HTERT RPE-1 (cell line): Measurements from ENCODE around the gene CPNE5.

Experiments used
- in situ Hi-C: fragments of 300-500 bp; cut with MboI; formaldehyde crosslinking; loops from 4 replicates; pipeline ENCODE4 v1.14.3; 2020; ENCODE audit warnings: low sequenced_read_pairs

CPNE5 gene

DNA sequence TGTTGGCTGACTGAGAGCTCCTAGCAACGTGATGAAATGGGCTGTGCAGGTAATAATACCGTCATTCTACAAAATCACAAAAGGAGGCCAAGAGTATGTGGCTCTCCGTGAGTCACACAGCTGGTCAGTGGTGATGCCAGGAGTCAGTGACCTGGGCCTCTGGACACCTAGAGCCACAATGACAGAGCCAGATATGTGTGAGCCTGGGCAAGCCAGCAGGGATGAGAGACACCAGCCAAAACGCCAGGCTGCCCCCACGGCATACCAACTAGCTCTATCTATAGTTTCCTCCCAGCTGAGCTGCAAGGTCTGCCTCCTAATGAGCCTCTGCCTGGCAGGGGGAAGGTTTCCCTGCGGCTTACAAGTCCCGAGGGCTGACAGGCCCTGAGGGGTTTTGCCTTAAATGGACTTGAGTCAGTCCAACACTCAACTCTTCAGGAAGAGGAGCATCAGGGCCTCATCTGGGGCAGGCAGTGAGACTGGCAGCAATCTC, 70.0 kb downstream of the CPNE5 start:
- in situ Hi-C loops: no loop called here

DNA sequence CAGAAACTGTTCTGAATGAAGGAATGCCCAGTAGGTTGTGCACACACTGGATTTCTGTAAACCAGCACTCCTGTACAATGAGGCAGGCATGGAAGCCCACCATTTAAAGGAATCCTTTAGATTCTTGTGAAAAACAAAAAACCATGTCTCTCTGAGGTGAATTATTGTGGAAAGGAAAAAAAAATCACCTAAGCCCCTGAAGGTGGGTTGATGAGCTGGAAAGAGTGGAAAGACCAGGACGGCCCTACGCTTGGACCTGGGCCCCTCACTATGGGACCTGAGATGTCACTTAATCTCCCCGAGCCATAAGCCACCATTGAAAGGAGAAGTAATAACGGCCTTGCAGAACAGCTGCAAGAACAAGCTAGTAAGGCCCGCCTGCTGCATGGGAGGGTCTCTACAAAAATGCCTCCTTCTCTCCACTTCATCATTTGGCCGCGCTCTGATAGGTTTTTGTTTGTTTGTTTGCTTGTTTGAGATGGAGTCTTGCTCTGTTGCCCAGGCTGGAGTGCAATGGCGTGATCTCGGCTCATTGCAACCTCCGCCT, 72.8 kb downstream of the CPNE5 start:
- in situ Hi-C loops: no loop called here

DNA sequence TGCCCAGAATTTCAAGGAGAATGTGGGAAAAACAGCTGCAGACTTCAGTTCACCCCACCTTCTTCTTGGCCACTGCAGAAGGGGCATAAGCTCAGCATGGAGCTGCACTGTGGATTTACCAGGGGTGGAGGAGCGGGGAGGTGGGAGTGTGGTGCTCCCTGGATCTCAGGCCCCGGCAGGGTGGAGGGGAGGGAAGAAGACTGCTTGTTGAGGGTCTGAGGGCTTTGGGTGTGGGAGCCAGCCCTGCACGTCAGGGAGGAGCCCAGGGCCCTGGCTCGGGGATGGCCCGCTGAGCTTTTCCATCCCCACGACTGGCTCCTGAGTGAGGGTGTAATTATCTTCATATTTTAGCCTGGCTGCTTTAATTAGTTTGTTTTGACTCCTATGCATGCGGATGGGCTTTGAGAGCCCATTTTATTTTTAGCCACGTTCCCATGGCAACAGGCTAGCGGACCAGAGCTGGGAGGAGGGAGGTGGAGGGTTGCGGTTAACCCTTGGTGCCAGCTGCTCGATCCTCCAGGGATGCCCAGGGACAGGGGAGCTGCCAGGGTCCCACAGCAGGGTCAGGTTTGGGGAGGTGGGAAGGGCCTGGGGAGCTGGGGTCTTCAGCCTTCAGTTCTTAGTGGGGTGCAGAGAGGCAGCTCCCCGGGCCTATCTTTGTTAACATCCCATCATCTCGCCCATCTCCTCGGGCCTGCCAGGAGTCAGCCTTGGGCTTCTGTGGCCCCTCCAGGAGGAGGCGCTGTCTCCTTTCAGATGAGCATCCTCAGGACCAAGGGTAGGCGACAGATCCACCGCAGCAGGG, 73.4 kb downstream of the CPNE5 start:
- in situ Hi-C loops: no loop called here

DNA sequence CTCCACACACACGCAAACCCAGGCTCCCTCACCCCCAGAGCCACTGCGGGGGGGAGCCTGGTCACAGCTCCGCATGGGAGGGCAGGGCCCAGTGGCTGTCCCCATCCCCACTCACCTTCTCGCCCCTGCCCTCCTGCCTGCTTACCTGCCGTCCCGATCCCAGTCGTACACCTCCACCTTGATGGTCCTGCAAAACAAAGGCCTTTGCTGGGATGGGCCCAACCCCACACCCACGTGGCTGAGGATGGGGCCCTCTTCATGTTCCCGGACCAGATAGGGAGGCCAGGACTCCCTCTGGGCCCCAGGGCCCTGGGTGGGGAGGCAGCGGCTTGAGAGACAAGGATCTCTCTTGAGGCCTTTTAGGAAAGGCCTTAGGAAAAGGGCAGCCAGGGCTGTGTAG, 74.1 kb downstream of the CPNE5 start:
- in situ Hi-C loops: no loop called here

DNA sequence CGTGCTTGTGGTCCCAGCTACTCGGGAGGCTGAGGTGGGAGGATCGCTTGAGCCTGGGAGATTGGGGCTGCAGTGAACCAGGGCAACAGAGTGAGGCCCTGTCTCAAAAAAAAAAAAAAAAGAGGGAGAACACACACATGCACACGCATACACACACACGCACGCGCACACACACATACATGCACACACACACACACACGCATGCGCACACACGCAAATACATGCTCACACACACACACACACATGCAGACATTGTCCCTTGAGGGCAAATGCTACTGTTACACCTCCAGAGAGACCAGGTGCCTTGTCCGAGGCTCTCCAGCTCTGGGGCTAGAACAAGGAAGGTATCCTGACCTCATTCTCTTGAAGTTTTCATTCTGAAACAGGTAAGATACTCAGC, 77.1 kb downstream of the CPNE5 start:
- in situ Hi-C loops: no loop called here

GRCh38 chr6:36760685-36761435, 78.4 kb downstream of the CPNE5 start:
- in situ Hi-C loops: no loop called here

GRCh38 chr6:36759148-36759759, 80.0 kb downstream of the CPNE5 start:
- in situ Hi-C loops: no loop called here

GRCh38 chr6:36758516-36759147, 80.6 kb downstream of the CPNE5 start:
- in situ Hi-C loops: no loop called here

DNA sequence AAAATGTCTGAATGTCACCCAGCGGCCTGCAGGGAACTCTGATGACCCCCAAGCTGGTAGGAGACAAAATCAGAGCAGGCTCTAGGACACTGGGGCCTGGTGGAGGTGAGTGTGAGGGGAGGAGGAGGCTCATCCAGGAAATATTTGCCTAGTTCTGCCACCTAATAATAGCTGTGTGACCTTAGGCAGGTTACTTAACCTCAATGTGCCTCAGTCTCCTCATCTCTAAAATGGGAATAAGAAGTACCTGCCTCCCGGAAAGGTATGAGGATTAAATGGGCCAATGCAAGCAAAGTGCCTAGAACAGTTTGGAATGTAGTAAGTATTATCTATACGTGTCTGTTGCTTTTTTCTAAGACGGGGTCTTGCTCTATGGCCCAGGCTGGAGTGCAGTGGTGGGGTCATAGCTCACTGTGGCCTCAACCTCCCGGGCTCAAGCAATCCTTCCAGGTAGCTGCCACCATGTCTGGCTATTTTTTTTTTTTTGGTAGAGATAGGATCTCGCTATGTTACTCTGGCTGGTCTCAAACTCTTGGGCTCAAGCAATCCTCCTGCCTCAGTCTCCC, 81.2 kb downstream of the CPNE5 start:
- in situ Hi-C loops: no loop called here

DNA sequence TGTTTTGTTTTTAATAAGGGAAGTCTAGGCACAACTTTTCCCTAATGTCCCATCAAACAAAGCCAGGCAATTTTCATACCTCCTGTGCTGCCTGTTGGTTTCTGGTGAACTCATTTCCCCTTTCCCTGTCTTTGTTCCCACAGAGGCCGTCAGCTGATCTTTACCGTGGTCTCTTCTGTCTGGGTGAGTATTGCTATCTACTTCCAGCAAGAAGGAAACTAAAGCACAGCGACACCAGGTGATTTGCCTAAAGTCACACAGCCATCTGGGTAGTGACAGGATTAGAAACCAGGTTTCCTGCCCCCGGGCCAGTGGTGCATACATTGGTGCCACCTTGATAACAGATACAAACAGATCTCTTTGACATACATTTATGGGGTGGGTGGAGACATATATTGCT, 82.0 kb downstream of the CPNE5 start:
- in situ Hi-C loops: no loop called here

GRCh38 chr6:36756786-36757185, 82.5 kb downstream of the CPNE5 start:
- in situ Hi-C loops: no loop called here

DNA sequence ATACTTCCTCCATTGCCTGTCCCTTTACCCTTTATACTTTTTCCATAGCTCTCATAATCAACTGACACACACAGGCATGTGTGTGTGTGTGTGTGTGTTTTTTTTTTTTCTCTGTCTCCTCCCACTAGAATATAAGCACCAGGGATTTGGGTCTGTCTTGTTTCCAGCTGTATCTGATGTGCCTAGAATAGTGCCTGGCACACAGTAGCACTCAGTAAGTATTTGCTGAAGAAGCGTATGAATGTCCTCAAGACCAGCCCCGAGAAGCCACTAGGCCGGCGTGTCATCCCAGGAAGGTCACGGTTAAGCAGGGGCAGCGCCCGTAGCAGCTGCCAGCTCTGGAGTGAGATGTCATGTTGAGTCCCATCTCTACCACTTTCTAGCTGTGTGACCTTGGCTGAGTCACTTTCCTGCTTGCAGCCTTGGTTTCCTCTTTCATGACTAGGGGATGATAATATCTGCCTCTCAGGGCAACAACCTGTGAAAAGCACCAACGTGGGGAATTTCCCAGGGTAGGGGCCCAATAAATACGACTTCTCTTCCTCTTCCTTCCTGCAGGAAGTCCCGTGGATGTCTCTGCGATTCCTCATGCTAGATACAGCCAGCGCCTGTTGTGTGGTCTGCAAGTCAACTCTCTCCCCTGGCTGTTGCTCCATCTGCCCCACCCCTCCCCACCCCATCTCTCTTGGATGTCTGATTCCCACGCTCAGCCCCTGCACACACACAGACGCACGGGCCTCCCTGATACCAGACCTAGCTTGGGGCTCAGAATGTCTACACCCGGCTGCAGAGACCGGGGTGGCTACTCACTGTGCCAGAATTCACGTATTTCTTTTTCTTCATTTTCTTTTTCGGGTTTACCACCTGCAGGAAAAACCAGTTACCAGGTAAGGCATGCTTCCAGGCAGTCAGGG, 83.6 kb downstream of the CPNE5 start:
- in situ Hi-C loops: no loop called here

GRCh38 chr6:36754582-36755434, 84.4 kb downstream of the CPNE5 start:
- in situ Hi-C loops: no loop called here

GRCh38 chr6:36753671-36754405, 85.4 kb downstream of the CPNE5 start:
- in situ Hi-C loops: no loop called here

GRCh38 chr6:36752886-36753506, 86.2 kb downstream of the CPNE5 start:
- in situ Hi-C loops: no loop called here

DNA sequence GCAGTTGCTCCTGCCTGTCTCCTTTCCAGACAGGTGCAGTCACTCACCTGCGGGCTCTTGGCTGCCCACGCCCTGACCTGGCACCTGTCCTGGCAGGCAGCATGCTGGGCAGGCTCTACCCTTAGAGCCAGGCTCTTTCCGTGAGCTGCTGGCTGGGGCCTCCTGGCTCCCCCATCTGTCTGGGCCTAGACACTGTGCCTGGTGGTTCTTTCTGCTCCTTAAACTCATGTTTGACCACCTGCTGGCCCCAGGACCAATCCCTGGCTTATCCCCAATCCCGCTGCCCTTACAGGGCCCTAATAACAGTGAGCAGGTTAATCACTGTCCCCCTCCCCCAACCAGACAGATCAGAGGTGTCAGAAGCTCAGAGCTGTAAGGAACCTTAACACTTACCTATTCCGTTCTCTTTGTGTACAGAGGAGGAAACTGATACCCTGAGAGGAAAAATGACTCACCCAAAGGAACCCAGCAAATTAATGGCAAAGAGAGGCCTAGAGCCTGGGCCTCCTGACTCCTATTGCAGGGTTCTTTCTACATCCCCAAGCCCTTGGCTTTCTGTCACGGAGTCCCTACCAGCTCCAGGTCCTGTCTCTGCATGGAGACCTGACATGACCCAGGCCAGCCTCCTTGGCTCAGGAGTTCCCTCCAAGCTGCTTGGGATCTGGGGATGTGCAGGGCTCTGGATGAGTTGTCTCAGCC, 86.9 kb downstream of the CPNE5 start:
- in situ Hi-C loops: no loop called here

DNA sequence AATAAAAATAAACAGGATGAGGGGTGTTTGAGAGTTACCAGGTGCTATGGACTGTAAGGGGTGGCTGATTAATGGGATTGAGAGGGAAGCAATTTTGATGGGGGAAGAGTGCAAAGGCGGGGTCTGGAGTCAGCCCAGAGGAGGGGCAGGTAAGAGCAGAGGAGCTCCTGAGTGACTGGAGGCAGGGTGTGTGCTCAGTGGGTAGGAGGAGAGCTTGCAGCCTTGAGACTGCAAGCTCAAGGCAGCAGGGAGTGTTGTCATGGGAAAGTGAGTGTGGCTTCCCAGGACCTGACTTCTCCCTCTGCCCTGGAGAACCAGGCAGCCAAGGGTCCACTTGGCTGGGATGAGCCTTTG, 87.4 kb downstream of the CPNE5 start:
- in situ Hi-C loops: no loop called here
